Measurements from ENCODE around the gene TRAK2.
"Not testable (repeated sequence)": the region's sequence is repeated elsewhere in the genome, so short reads cannot be mapped to it uniquely, and the experiment has no call there.

GRCh38 chr2:201430322-201430721, 20.9 kb downstream of the TRAK2 start:
- not testable (repeated sequence) for TF ChIP-seq EZH2 (IDR thresholded peaks at IDR 0.05); POLR2AphosphoS5 (IDR thresholded peaks at IDR 0.05; ENCODE audit: borderline replicate concordance, low read depth, low read length)

Measured in SK-N-MC (cell line).